ENCODE data around the gene SPINDOC. TPM values are rescaled to one million over a fixed set of nuclear protein-coding genes. Genes with fewer than 3 reads are reported as not detected.

The SPINDOC gene
- total and polyA plus RNA-seq, 9 of the 15 experiments (the other 6 are each of a cell fraction or from before 2014, with no cell fraction given) = 0.70 to 36.3 (median 19.6) TPM

- no peak for TF ChIP-seq ZNF436 (CRISPR knock-in tag; IDR thresholded peaks at IDR 0.05)
- TF ChIP-seq NCOA1 (IDR thresholded peaks at IDR 0.05; ENCODE audit: low read depth) = peak; percentile 49; the same call in 1 of the 2 replicates
- TF ChIP-seq, protein P1, sequence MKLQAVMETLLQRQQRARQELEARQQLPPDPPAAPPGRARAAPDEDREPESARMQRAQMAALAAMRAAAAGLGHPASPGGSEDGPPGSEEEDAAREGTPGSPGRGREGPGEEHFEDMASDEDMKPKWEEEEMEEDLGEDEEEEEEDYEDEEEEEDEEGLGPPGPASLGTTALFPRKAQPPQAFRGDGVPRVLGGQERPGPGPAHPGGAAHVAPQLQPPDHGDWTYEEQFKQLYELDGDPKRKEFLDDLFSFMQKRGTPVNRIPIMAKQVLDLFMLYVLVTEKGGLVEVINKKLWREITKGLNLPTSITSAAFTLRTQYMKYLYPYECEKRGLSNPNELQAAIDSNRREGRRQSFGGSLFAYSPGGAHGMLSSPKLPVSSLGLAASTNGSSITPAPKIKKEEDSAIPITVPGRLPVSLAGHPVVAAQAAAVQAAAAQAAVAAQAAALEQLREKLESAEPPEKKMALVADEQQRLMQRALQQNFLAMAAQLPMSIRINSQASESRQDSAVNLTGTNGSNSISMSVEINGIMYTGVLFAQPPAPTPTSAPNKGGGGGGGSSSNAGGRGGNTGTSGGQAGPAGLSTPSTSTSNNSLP (IDR thresholded peaks at IDR 0.05; ENCODE audit: borderline replicate concordance, low read depth, low read length) = no peak
- TF ChIP-seq ATF6 (CRISPR knock-in tag; IDR thresholded peaks at IDR 0.05) = no peak
- no peak for TF ChIP-seq ZNF282 (CRISPR knock-in tag; IDR thresholded peaks at IDR 0.05)
- TF ChIP-seq POLR3A (IDR thresholded peaks at IDR 0.05; ENCODE audit: borderline replicate concordance, extremely low read depth, insufficient read depth, insufficient read length) = no peak
- no peak for TF ChIP-seq POLR2B (IDR thresholded peaks at IDR 0.05; ENCODE audit: low read depth, partially characterized antibody)
- TF ChIP-seq MTF1 (CRISPR knock-in tag; IDR thresholded peaks at IDR 0.05; ENCODE audit: borderline replicate concordance) = no peak
- 0 out of 2 replicates have a peak, but pooled peaks have one; percentile 17 for TF ChIP-seq ARID1B (IDR thresholded peaks at IDR 0.05)
- no peak for TF ChIP-seq LEF1 (IDR thresholded peaks at IDR 0.05)
- TF ChIP-seq ATF1 (CRISPR knock-in tag; IDR thresholded peaks at IDR 0.05) = no peak
- TF ChIP-seq ATF1 (tag; IDR thresholded peaks at IDR 0.05) = peak; percentile 87
- no peak for TF ChIP-seq ZNF507 (tag; conservative IDR thresholded peaks at IDR 0.05)
- TF ChIP-seq YBX1 (IDR thresholded peaks at IDR 0.05) = no peak
- TF ChIP-seq L3MBTL2 (IDR thresholded peaks at IDR 0.05) = 0 out of 2 replicates have a peak, but pooled peaks have one; percentile 24
- TF ChIP-seq CEBPG (CRISPR knock-in tag; IDR thresholded peaks at IDR 0.05) = peak; percentile 28; the same call in 1 of the 2 replicates
- peak; percentile 93 for TF ChIP-seq CEBPG (tag; conservative IDR thresholded peaks at IDR 0.05 in 1 of 2, IDR thresholded peaks at IDR 0.05 in 1 of 2)
- no peak for TF ChIP-seq RFX7 (CRISPR knock-in tag; IDR thresholded peaks at IDR 0.05)
- TF ChIP-seq, protein P2, sequence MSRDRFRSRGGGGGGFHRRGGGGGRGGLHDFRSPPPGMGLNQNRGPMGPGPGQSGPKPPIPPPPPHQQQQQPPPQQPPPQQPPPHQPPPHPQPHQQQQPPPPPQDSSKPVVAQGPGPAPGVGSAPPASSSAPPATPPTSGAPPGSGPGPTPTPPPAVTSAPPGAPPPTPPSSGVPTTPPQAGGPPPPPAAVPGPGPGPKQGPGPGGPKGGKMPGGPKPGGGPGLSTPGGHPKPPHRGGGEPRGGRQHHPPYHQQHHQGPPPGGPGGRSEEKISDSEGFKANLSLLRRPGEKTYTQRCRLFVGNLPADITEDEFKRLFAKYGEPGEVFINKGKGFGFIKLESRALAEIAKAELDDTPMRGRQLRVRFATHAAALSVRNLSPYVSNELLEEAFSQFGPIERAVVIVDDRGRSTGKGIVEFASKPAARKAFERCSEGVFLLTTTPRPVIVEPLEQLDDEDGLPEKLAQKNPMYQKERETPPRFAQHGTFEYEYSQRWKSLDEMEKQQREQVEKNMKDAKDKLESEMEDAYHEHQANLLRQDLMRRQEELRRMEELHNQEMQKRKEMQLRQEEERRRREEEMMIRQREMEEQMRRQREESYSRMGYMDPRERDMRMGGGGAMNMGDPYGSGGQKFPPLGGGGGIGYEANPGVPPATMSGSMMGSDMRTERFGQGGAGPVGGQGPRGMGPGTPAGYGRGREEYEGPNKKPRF (IDR thresholded peaks at IDR 0.05; ENCODE audit: low read depth, low read length) = no peak
- TF ChIP-seq SOX6 (IDR thresholded peaks at IDR 0.05) = peak; percentile 61; the same call in 1 of the 2 replicates
- TF ChIP-seq ZNF217 (CRISPR knock-in tag; IDR thresholded peaks at IDR 0.05) = no peak
- no peak for TF ChIP-seq KAT8 (IDR thresholded peaks at IDR 0.05; ENCODE audit: low read depth)
- no peak for TF ChIP-seq KLF1 (tag; IDR thresholded peaks at IDR 0.05)
- no peak for TF ChIP-seq KAT7 (CRISPR knock-in tag; IDR thresholded peaks at IDR 0.05; ENCODE audit: borderline replicate concordance)
Measured at GRCh38 chr11:63858628-63859550, 45.6 kb downstream of the SPINDOC start (continued).

All from K562 (cell line).